ENCODE results near the gene SPTBN1. TPM values are rescaled to one million over a fixed set of nuclear protein-coding genes. Genes with fewer than 3 reads are reported as not detected.

Gene SPTBN1
- total RNA-seq, 1 experiment from 2014 or later: 146 TPM

- POLR2A ChIA-PET (ENCODE audit: low non-redundant PET): no interaction called here
- no peaks in the 10 kb centered on the region for H3K9me3 ChIP-seq (ENCODE audit: low read depth, low read length, poor library complexity, severe bottlenecking)
- no peaks in the 10 kb centered on the region for H3K27me3 ChIP-seq (replicated peaks; ENCODE audit: insufficient read depth, low read depth, low read length, poor library complexity)
- no TSS peak for BruUV-seq (replicated peaks)
- H3K4me1 ChIP-seq (ENCODE audit: insufficient read depth, low read length, poor library complexity, severe bottlenecking): no peaks in the 10 kb centered on the region
- no peak for DNase-seq (ENCODE audit: low spot score)
- CTCF ChIA-PET: interaction anchor here (0.6 kb wide), 1 partner anchor 148 kb away, joined by 3 read pairs; no protein-coding TSS in a partner anchor
- intact Hi-C loops (cut with micrococcal nuclease; ENCODE audit: unreplicated experiment): no loop called here
- TF ChIP-seq EZH2 (IDR thresholded peaks at IDR 0.05; ENCODE audit: borderline replicate concordance, low read depth, low read length, poor library complexity, severe bottlenecking) (no peak), CTCF (conservative IDR thresholded peaks at IDR 0.05; ENCODE audit: low read depth, low read length) (no peak)
- no peak overlapping the region for H3K27ac ChIP-seq (ENCODE audit: low read depth, low read length, poor library complexity, severe bottlenecking)
- peaks cover 53% of the 10 kb centered on the region for H3K36me3 ChIP-seq (ENCODE audit: insufficient read depth, low read length, poor library complexity, severe bottlenecking)
- H3K4me3 ChIP-seq (ENCODE audit: low read depth, low read length, poor library complexity, severe bottlenecking): no peak overlapping the region
Measured at GRCh38 chr2:54619660-54620231, 163.6 kb downstream of the SPTBN1 start.

- peaks cover 59% of the 10 kb centered on the region for H3K36me3 ChIP-seq (ENCODE audit: insufficient read depth, low read length, poor library complexity, severe bottlenecking)
- BruUV-seq (replicated peaks): no TSS peak
- no peak overlapping the region for H3K4me3 ChIP-seq (ENCODE audit: low read depth, low read length, poor library complexity, severe bottlenecking)
- H3K9me3 ChIP-seq (ENCODE audit: low read depth, low read length, poor library complexity, severe bottlenecking): no peaks in the 10 kb centered on the region
- no peak for DNase-seq (ENCODE audit: low spot score)
- ChIA-PET CTCF (no interaction called here), POLR2A (ENCODE audit: low non-redundant PET) (no interaction called here)
- intact Hi-C loops (cut with micrococcal nuclease; ENCODE audit: unreplicated experiment): no loop called here
- no peaks in the 10 kb centered on the region for H3K27me3 ChIP-seq (replicated peaks; ENCODE audit: insufficient read depth, low read depth, low read length, poor library complexity)
- H3K4me1 ChIP-seq (ENCODE audit: insufficient read depth, low read length, poor library complexity, severe bottlenecking): no peaks in the 10 kb centered on the region
- TF ChIP-seq CTCF (conservative IDR thresholded peaks at IDR 0.05; ENCODE audit: low read depth, low read length) (no peak), EZH2 (IDR thresholded peaks at IDR 0.05; ENCODE audit: borderline replicate concordance, low read depth, low read length, poor library complexity, severe bottlenecking) (no peak)
- H3K27ac ChIP-seq (ENCODE audit: low read depth, low read length, poor library complexity, severe bottlenecking): no peak overlapping the region
Measured at GRCh38 chr2:54620948-54621347, 164.8 kb downstream of the SPTBN1 start.

GRCh38 chr2:54624591-54625071, 168.5 kb downstream of the SPTBN1 start:
- BruUV-seq (replicated peaks): no TSS peak
- Histone ChIP-seq H3K4me1 (ENCODE audit: insufficient read depth, low read length, poor library complexity, severe bottlenecking) (no peaks in the 10 kb centered on the region), H3K4me3 (ENCODE audit: low read depth, low read length, poor library complexity, severe bottlenecking) (no peak overlapping the region), H3K27me3 (replicated peaks; ENCODE audit: insufficient read depth, low read depth, low read length, poor library complexity) (no peaks in the 10 kb centered on the region), H3K27ac (ENCODE audit: low read depth, low read length, poor library complexity, severe bottlenecking) (no peak overlapping the region), H3K9me3 (ENCODE audit: low read depth, low read length, poor library complexity, severe bottlenecking) (no peaks in the 10 kb centered on the region), H3K36me3 (ENCODE audit: insufficient read depth, low read length, poor library complexity, severe bottlenecking) (peaks cover 71% of the 10 kb centered on the region)
- TF ChIP-seq EZH2 (IDR thresholded peaks at IDR 0.05; ENCODE audit: borderline replicate concordance, low read depth, low read length, poor library complexity, severe bottlenecking): no peak
- no peak for TF ChIP-seq CTCF (conservative IDR thresholded peaks at IDR 0.05; ENCODE audit: low read depth, low read length)
- CTCF ChIA-PET: no interaction called here
- intact Hi-C loops (cut with micrococcal nuclease; ENCODE audit: unreplicated experiment): no loop called here
- DNase-seq (ENCODE audit: low spot score): no peak
- POLR2A ChIA-PET (ENCODE audit: low non-redundant PET): no interaction called here

Measured in A673 (cell line).